CD4-positive, alpha-beta T cell (primary cell): Measurements from ENCODE around the gene F2RL2. TPM values are rescaled to one million over a fixed set of nuclear protein-coding genes. Genes with fewer than 3 reads are reported as not detected.

Source experiments
- ATAC-seq: fragments of 200-7000 bp; cut with Tn5 transposase; one replicate; pipeline ENCODE4 v1.10.0; 2022; ENCODE audit warnings: mild to moderate bottlenecking; ENCODE audit not compliant: poor library complexity
- CTCF ChIA-PET: fragments of 350-600 bp; sonication (Branson Sonifier 250); formaldehyde crosslinking; loops from one replicate; lab custom pipeline; 2021; ENCODE audit warnings: antibody characterized with exemption, inconsistent platforms; lab: Charles Lee
- POLR2A ChIA-PET: fragments of 350-600 bp; sonication (Branson Sonifier 250); formaldehyde crosslinking; loops from one replicate; lab custom pipeline; 2021; ENCODE audit warnings: antibody characterized with exemption, inconsistent platforms; lab: Charles Lee
- DNase-seq, 14 experiments: peaks; one replicate each; pipeline ENCODE4 v3.0.0-alpha.2; 2013 to 2020; ENCODE audit warnings: mixed read lengths in 2 of 14
- H3K27ac ChIP-seq, 2 donors: one replicate each; pipeline versions ENCODE4 v1.5.1 to v1.7.0; 2013; ENCODE audit warnings: low read length in 2 of 2, low read depth in 1 of 2, mild to moderate bottlenecking in 1 of 2
- H3K27me3 ChIP-seq, 2 experiments: 1 replicate in 1 of 2; 2 replicates in 1 of 2; pipeline versions ENCODE4 v1.6.1 to v1.7.0; 2013; ENCODE audit warnings: low read length in 2 of 2, control low read depth in 1 of 2, mild to moderate bottlenecking in 1 of 2, moderate library complexity in 1 of 2; ENCODE audit not compliant: insufficient read depth in 2 of 2, control insufficient read depth in 1 of 2
- H3K36me3 ChIP-seq: one replicate; pipeline ENCODE4 v1.6.1; 2013; ENCODE audit warnings: low read length, control low read depth; ENCODE audit not compliant: insufficient read depth
- H3K4me1 ChIP-seq: one replicate; pipeline ENCODE4 v1.6.1; 2013; ENCODE audit warnings: low read length, control low read depth; ENCODE audit not compliant: insufficient read depth
- H3K4me3 ChIP-seq: one replicate; pipeline ENCODE4 v1.5.1; 2013; ENCODE audit warnings: mild to moderate bottlenecking, low read length, moderate library complexity
- H3K9me3 ChIP-seq, 2 experiments: 1 replicate in 1 of 2; 2 replicates in 1 of 2; pipeline versions ENCODE4 v1.6.1 to v1.7.0; 2013; ENCODE audit warnings: low read length in 2 of 2, mild to moderate bottlenecking in 2 of 2, control low read depth in 1 of 2, moderate library complexity in 1 of 2; ENCODE audit not compliant: control insufficient read depth in 1 of 2, insufficient read depth in 1 of 2
- H3K27ac Mint-ChIP-seq: one replicate; pipeline ENCODE4 v1.8.0; 2020; ENCODE audit warnings: mixed read lengths
- H3K27me3 Mint-ChIP-seq: one replicate; pipeline ENCODE4 v1.8.0; 2021; ENCODE audit warnings: mixed read lengths
- H3K36me3 Mint-ChIP-seq: one replicate; pipeline ENCODE4 v1.8.0; 2021; ENCODE audit warnings: low read depth, mixed read lengths
- H3K4me1 Mint-ChIP-seq: one replicate; pipeline ENCODE4 v1.8.0; 2021; ENCODE audit warnings: low read depth, mixed read lengths
- H3K4me3 Mint-ChIP-seq: one replicate; pipeline ENCODE4 v1.8.0; 2020; ENCODE audit warnings: mild to moderate bottlenecking, mixed read lengths
- H3K9me3 Mint-ChIP-seq: one replicate; pipeline ENCODE4 v1.8.0; 2020; ENCODE audit warnings: mixed read lengths
- CTCF ChIP-seq: fragments of 200-600 bp; IDR thresholded peaks from one replicate; pipeline ENCODE4 v1.8.0; 2022; ENCODE audit warnings: antibody characterized with exemption, mild to moderate bottlenecking
- intact Hi-C, 2 experiments: fragments of 100-400 bp; cut with DNase I in 1 of 2; cut with micrococcal nuclease in 1 of 2; formaldehyde crosslinking; loops; one replicate each; pipeline versions ENCODE4 v1.15.1 to v1.9.0; 2023 to 2025; cut with DNase I, micrococcal nuclease
- total RNA-seq, 174 experiments: library from RNA in 2 of 174; stranded (reverse) in 2 of 174; gene quantifications; one replicate each; pipeline ENCODE4 v1.2.3 and lab custom pipeline; 2021 to 2026

F2RL2 gene
- total RNA-seq, 2 experiments from 2014 or later: not detected

GRCh38 chr5:76612942-76613341 is 10.3 kb downstream of the F2RL2 start:
- no peaks in the 10 kb centered on the region for H3K27me3 Mint-ChIP-seq
- peaks cover 93% of the 10 kb centered on the region for H3K36me3 Mint-ChIP-seq
- POLR2A ChIA-PET: no interaction called here

GRCh38 chr5:76610196-76610595 is 13.0 kb downstream of the F2RL2 start:
- no peak for TF ChIP-seq CTCF
- ChIA-PET CTCF (interaction anchor here (0.6 kb wide), 1 partner anchor 9 kb away, joined by 3 read pairs; no protein-coding TSS in a partner anchor), POLR2A (no interaction called here)
- Mint-ChIP-seq H3K4me1 (peaks cover 23% of the 10 kb centered on the region), H3K9me3 (no peaks in the 10 kb centered on the region), H3K27ac (no peak overlapping the region), H3K4me3 (no peak overlapping the region), H3K27me3 (no peaks in the 10 kb centered on the region), H3K36me3 (peaks cover 94% of the 10 kb centered on the region)
- ATAC-seq: no peak
- DNase-seq: no peak
- no peaks in the 10 kb centered on the region for H3K9me3 ChIP-seq
- H3K27me3 ChIP-seq: no peaks in the 10 kb centered on the region
- intact Hi-C loops: no loop called here
- no peak overlapping the region for H3K27ac ChIP-seq
- H3K4me1 ChIP-seq: no peaks in the 10 kb centered on the region
- H3K36me3 ChIP-seq: peaks cover 77% of the 10 kb centered on the region
- H3K4me3 ChIP-seq: no peak overlapping the region

More at GRCh38 chr5:76612942-76613341, 10.3 kb downstream of the F2RL2 start:
- ATAC-seq (no peak), DNase-seq (no peak)
- TF ChIP-seq CTCF: no peak
- H3K9me3 ChIP-seq: no peaks in the 10 kb centered on the region
- no peaks in the 10 kb centered on the region for H3K4me1 ChIP-seq
- H3K27me3 ChIP-seq: no peaks in the 10 kb centered on the region
- peaks cover 71% of the 10 kb centered on the region for H3K36me3 ChIP-seq
- no peak overlapping the region for H3K27ac ChIP-seq
- no peak overlapping the region for H3K4me3 Mint-ChIP-seq
- H3K27ac Mint-ChIP-seq: no peak overlapping the region
- CTCF ChIA-PET: interaction anchor here (2.4 kb wide), 1 partner anchor 11 kb away, joined by 6 read pairs; no protein-coding TSS in a partner anchor
- H3K4me1 Mint-ChIP-seq: peaks cover 13% of the 10 kb centered on the region
- H3K9me3 Mint-ChIP-seq: no peaks in the 10 kb centered on the region
- no peak overlapping the region for H3K4me3 ChIP-seq
- intact Hi-C loops: no loop called here

- intact Hi-C loops: loop anchor here in 1 of 2 experiments (10.0 kb wide), 1 partner anchor 406 kb away; no protein-coding TSS in a partner anchor
- no peak overlapping the region for H3K4me3 Mint-ChIP-seq
- DNase-seq (peak in 3 of 14 experiments; percentile 34 to 61 (median 40)), ATAC-seq (peak; percentile 71)
- Histone ChIP-seq H3K27me3 (no peaks in the 10 kb centered on the region), H3K36me3 (peaks cover 77% of the 10 kb centered on the region), H3K4me3 (no peak overlapping the region), H3K9me3 (no peaks in the 10 kb centered on the region), H3K27ac (no peak overlapping the region), H3K4me1 (no peaks in the 10 kb centered on the region)
- H3K4me1 Mint-ChIP-seq: peaks cover 23% of the 10 kb centered on the region
- CTCF ChIA-PET: interaction anchor here (1.0 kb wide), 1 partner anchor 166 kb away, joined by 5 read pairs; no protein-coding TSS in a partner anchor
- peaks cover 93% of the 10 kb centered on the region for H3K36me3 Mint-ChIP-seq
- no peaks in the 10 kb centered on the region for H3K9me3 Mint-ChIP-seq
- POLR2A ChIA-PET: interaction anchor here (0.7 kb wide), 1 partner anchor 309 kb away, joined by 3 read pairs; no protein-coding TSS in a partner anchor
- no peak for TF ChIP-seq CTCF
- peak overlapping the region; percentile 87 for H3K27ac Mint-ChIP-seq
- no peaks in the 10 kb centered on the region for H3K27me3 Mint-ChIP-seq
Observed at GRCh38 chr5:76608833-76609232, 14.4 kb downstream of the F2RL2 start.
